HFFc6 (cell line): Measurements from ENCODE around the gene KIF2A. TPM values are rescaled to one million over a fixed set of nuclear protein-coding genes. Genes with fewer than 3 reads are reported as not detected.
A peak's percentile ranks its signal among the peaks of the same experiment; 100 is the strongest.

Experiments
- DNase-seq: peaks from one replicate; pipeline ENCODE4 v3.0.0-alpha.2; 2018
- H3K27ac Mint-ChIP-seq: 2 replicates; pipeline ENCODE4 v1.8.0; 2020; ENCODE audit warnings: mild to moderate bottlenecking, mixed read lengths
- H3K27me3 Mint-ChIP-seq: 2 replicates; pipeline ENCODE4 v1.8.0; 2021; ENCODE audit warnings: mild to moderate bottlenecking, moderate library complexity, mixed read lengths; ENCODE audit not compliant: insufficient read depth
- H3K36me3 Mint-ChIP-seq: 2 replicates; pipeline ENCODE4 v1.8.0; 2021; ENCODE audit warnings: low read depth, mixed read lengths
- H3K4me1 Mint-ChIP-seq: 2 replicates; pipeline ENCODE4 v1.8.0; 2020; ENCODE audit warnings: low read depth, mixed read lengths
- H3K4me3 Mint-ChIP-seq: 2 replicates; pipeline ENCODE4 v1.8.0; 2020; ENCODE audit warnings: mild to moderate bottlenecking, moderate library complexity, mixed read lengths
- H3K9me3 Mint-ChIP-seq: 2 replicates; pipeline ENCODE4 v1.8.0; 2020; ENCODE audit warnings: mild to moderate bottlenecking, mixed read lengths
- CTCF ChIP-seq: fragments of 200-600 bp; sonication (generic); IDR thresholded peaks from 2 replicates; pipeline ENCODE4 v1.5.0; 2021; ENCODE audit warnings: antibody characterized with exemption, mild to moderate bottlenecking
- total RNA-seq, 6 experiments: library from RNA; stranded (reverse); fragmentation: NEBNext Ultra II Directional; extraction: Animal tissue kit (Norgen Biotek cat#: 25700); gene quantifications; 2 replicates in 1 of 6; 3 replicates in 5 of 6; pipeline ENCODE4 v1.2.3, GENCODE V29; 2021

KIF2A gene
- total RNA-seq, 6 experiments from 2014 or later: 39.9 to 54.0 (median 49.3) TPM

DNA sequence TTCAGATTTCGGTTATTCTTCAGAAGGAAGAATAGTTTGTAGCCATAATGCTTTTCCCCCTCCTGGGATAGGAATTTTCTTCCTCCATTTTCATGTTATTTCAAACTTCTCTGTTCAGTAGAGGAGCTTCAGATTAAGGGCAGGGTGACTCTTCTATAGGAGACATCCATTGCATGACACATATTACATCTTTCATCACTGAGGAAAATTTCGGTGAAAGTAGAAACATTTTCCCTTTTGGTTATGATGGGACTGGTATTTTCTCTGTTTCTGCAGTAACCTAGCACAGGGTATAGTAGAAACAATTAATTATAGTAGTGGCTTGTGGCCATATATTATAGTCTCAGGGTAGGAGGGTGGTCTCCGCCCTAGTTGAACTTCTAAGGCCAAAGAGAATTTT is 107.7 kb downstream of the KIF2A start:
- Mint-ChIP-seq H3K4me1 (peaks cover 17% of the 10 kb centered on the region), H3K36me3 (no peaks in the 10 kb centered on the region), H3K27ac (peak overlapping the region; percentile 97), H3K4me3 (peak overlapping the region; percentile 88), H3K27me3 (no peaks in the 10 kb centered on the region), H3K9me3 (no peaks in the 10 kb centered on the region)
- no peak for TF ChIP-seq CTCF
- DNase-seq: no peak

DNA sequence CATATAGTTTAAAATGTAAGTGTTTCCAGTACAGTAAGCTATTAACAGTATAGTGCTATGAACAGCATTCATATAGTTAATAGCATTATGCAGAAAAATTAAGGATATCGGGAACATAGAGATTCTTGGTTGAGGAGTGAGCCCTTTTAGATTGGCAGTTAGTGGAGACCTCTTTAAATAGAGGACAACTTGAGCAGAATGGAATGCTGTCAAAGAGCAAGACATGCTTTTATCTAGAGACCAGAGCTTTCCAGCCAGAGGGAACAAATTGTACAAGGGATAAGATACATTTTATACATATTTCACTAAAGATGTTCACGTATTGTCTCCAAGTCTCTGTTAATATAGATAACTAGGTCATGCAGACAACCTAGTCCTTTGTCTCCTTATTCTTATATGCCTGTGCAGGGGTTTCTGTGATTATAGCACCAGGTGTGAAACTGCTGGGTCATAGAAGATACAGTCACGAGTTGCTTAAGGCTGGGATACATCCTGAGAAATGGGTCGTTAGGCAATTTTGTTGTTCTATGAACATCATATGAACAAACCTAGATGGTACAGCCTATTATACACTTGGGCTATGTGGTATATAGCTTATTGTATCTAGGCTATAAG is 112.6 kb downstream of the KIF2A start:
- peaks cover 10% of the 10 kb centered on the region for H3K4me1 Mint-ChIP-seq
- no peaks in the 10 kb centered on the region for H3K36me3 Mint-ChIP-seq
- H3K9me3 Mint-ChIP-seq: no peaks in the 10 kb centered on the region
- no peaks in the 10 kb centered on the region for H3K27me3 Mint-ChIP-seq
- H3K27ac Mint-ChIP-seq: no peak overlapping the region
- no peak for DNase-seq
- TF ChIP-seq CTCF: no peak
- H3K4me3 Mint-ChIP-seq: no peak overlapping the region

- Mint-ChIP-seq H3K9me3 (no peaks in the 10 kb centered on the region), H3K27ac (no peak overlapping the region), H3K4me3 (no peak overlapping the region), H3K36me3 (no peaks in the 10 kb centered on the region), H3K27me3 (no peaks in the 10 kb centered on the region), H3K4me1 (no peaks in the 10 kb centered on the region; the same call in 1 of the 2 replicates)
- TF ChIP-seq CTCF: no peak
- no peak for DNase-seq
Measured at GRCh38 chr5:62419609-62420008, 113.6 kb downstream of the KIF2A start.

DNA sequence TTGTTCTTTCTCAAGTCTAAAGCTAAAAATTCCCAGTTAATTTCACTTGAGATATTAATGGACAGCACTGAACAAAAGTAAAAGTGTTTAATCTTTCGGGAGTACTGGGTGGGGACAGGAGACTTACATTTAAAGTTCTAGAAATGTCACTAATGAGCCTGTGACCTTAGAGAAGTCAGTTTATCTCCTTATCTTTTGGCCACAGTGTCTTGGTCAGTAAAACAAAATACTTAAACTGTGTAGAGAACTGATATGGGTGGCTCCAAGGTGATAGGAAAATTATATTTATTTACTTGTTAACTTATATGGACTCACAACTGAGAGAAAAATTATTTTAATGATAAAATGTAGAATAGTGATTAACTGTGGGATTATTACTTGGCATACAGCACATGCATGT is 115.4 kb downstream of the KIF2A start:
- DNase-seq: no peak
- Mint-ChIP-seq H3K9me3 (no peaks in the 10 kb centered on the region), H3K36me3 (no peaks in the 10 kb centered on the region), H3K4me1 (no peaks in the 10 kb centered on the region), H3K27me3 (no peaks in the 10 kb centered on the region; the same call in 1 of the 2 replicates), H3K27ac (no peak overlapping the region), H3K4me3 (no peak overlapping the region)
- TF ChIP-seq CTCF: no peak

DNA sequence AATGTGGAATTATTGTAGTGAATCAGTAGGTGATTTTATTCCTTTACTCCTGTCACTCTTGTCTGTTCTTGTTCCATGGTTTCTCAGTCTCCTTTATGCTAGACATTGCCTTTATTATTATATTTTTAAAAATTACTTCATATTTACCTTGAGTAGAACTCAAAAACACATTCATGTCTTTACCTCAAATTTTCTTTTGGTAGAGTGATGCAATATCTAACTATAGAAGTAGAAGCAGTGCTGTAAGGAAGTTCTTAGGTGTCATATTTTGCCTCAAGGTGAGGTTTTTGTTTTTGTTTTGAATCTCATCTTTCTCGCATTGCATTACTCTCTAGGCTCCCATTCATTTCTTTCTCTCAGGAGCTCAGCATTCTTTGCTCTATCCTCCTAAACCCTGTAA is 118.8 kb downstream of the KIF2A start:
- H3K9me3 Mint-ChIP-seq: no peaks in the 10 kb centered on the region
- H3K27ac Mint-ChIP-seq: no peak overlapping the region
- H3K27me3 Mint-ChIP-seq: no peaks in the 10 kb centered on the region; the same call in 1 of the 2 replicates
- TF ChIP-seq CTCF: no peak
- H3K4me3 Mint-ChIP-seq: no peak overlapping the region
- no peak for DNase-seq
- no peaks in the 10 kb centered on the region for H3K36me3 Mint-ChIP-seq
- no peaks in the 10 kb centered on the region for H3K4me1 Mint-ChIP-seq
